Measurements from ENCODE around the gene HBG2.

Gene HBG2

GRCh38 chr11:5279471-5280090, 25.0 kb upstream of the HBG2 start:
- Histone ChIP-seq H3K27ac (no peak overlapping the region), H3K27me3 (no peaks in the 10 kb centered on the region), H3K4me3 (ENCODE audit: low read depth in 1 of 2, low read length in 1 of 2) (no peak overlapping the region), H3K4me1 (ENCODE audit: control insufficient read depth in 1 of 2, insufficient read depth in 1 of 2, low read depth in 1 of 2, low read length in 1 of 2) (no peaks in the 10 kb centered on the region), H3K36me3 (no peaks in the 10 kb centered on the region), H3K9me3 (no peaks in the 10 kb centered on the region)
- no peak for TF ChIP-seq CTCF (IDR thresholded peaks at IDR 0.05)

- H3K27ac ChIP-seq, result no peak overlapping the region
- no peaks in the 10 kb centered on the region for H3K36me3 ChIP-seq
- no peaks in the 10 kb centered on the region for H3K27me3 ChIP-seq
- no peaks in the 10 kb centered on the region for H3K9me3 ChIP-seq
- no peak for TF ChIP-seq CTCF (IDR thresholded peaks at IDR 0.05)
- no peak overlapping the region for H3K4me3 ChIP-seq (ENCODE audit: low read depth in 1 of 2, low read length in 1 of 2)
- H3K4me1 ChIP-seq (ENCODE audit: control insufficient read depth in 1 of 2, insufficient read depth in 1 of 2, low read depth in 1 of 2, low read length in 1 of 2), result no peaks in the 10 kb centered on the region
These were observed 23.3 kb upstream of the HBG2 start for GRCh38 chr11:5277807-5278382.

GRCh38 chr11:5276697-5277096, 22.1 kb upstream of the HBG2 start:
- Histone ChIP-seq H3K9me3 (no peaks in the 10 kb centered on the region), H3K36me3 (no peaks in the 10 kb centered on the region), H3K4me3 (ENCODE audit: low read depth in 1 of 2, low read length in 1 of 2) (no peak overlapping the region), H3K4me1 (ENCODE audit: control insufficient read depth in 1 of 2, insufficient read depth in 1 of 2, low read depth in 1 of 2, low read length in 1 of 2) (no peaks in the 10 kb centered on the region), H3K27me3 (no peaks in the 10 kb centered on the region), H3K27ac (no peak overlapping the region)
- no peak for TF ChIP-seq CTCF (IDR thresholded peaks at IDR 0.05)

- TF ChIP-seq CTCF (IDR thresholded peaks at IDR 0.05), result no peak
- no peaks in the 10 kb centered on the region for H3K36me3 ChIP-seq
- no peak overlapping the region for H3K4me3 ChIP-seq (ENCODE audit: low read depth in 1 of 2, low read length in 1 of 2)
- H3K9me3 ChIP-seq, result no peaks in the 10 kb centered on the region
- H3K27ac ChIP-seq, result no peak overlapping the region
- H3K27me3 ChIP-seq, result no peaks in the 10 kb centered on the region
- no peaks in the 10 kb centered on the region for H3K4me1 ChIP-seq (ENCODE audit: control insufficient read depth in 1 of 2, insufficient read depth in 1 of 2, low read depth in 1 of 2, low read length in 1 of 2)
These were observed 21.0 kb upstream of the HBG2 start for GRCh38 chr11:5275369-5276110.

GRCh38 chr11:5274395-5274794, 19.8 kb upstream of the HBG2 start:
- no peaks in the 10 kb centered on the region for H3K27me3 ChIP-seq
- TF ChIP-seq CTCF (IDR thresholded peaks at IDR 0.05), result no peak
- H3K36me3 ChIP-seq, result no peaks in the 10 kb centered on the region
- no peak overlapping the region for H3K27ac ChIP-seq
- H3K9me3 ChIP-seq, result no peaks in the 10 kb centered on the region
- no peak overlapping the region for H3K4me3 ChIP-seq (ENCODE audit: low read depth in 1 of 2, low read length in 1 of 2)
- H3K4me1 ChIP-seq (ENCODE audit: control insufficient read depth in 1 of 2, insufficient read depth in 1 of 2, low read depth in 1 of 2, low read length in 1 of 2), result no peaks in the 10 kb centered on the region

Data from neutrophil (primary cell).